IMR-90 (cell line): ENCODE data around the gene MARCHF3. TPM values are rescaled to one million over a fixed set of nuclear protein-coding genes. Genes with fewer than 3 reads are reported as not detected.

Experiments
- ATAC-seq: fragments of 200-7000 bp; cut with Tn5 transposase; 2 replicates; pipeline ENCODE4 v1.9.1; 2020; ENCODE audit warnings: low read depth, mild to moderate bottlenecking, moderate library complexity
- BruUV-seq: library from RNA; stranded (reverse); fragments of 400-500 nt; replicated peaks from 2 replicates; lab custom pipeline; 2021; lab: Mats Ljungman, UMichigan
- CTCF ChIA-PET: fragments of 300-600 bp; formaldehyde crosslinking; extraction: SDS; loops from one replicate; lab custom pipeline; 2021; ENCODE audit warnings: antibody characterized with exemption; lab: Yijun Ruan, JAX
- POLR2A ChIA-PET: fragments of 300-600 bp; sonication (Branson Sonifier 250); formaldehyde crosslinking; loops from one replicate; lab custom pipeline; 2022; ENCODE audit warnings: antibody characterized with exemption; ENCODE audit not compliant: unreplicated experiment; lab: Charles Lee
- DNase-seq: peaks from one replicate; pipeline ENCODE4 v3.0.0; 2013
- H2AFZ ChIP-seq: replicated peaks from 2 replicates; pipeline ENCODE3; 2013; ENCODE audit warnings: low read length, mild to moderate bottlenecking; ENCODE audit not compliant: poor library complexity
- H2AK5ac ChIP-seq: 2 replicates; pipeline ENCODE4 v1.6.1; 2013; ENCODE audit warnings: low read depth, low read length, inconsistent platforms
- H2AK9ac ChIP-seq: replicated peaks from 2 replicates; pipeline ENCODE3; 2013; ENCODE audit warnings: mild to moderate bottlenecking, low read depth, low read length, moderate library complexity; ENCODE audit not compliant: poor library complexity
- H2BK120ac ChIP-seq: 2 replicates; pipeline ENCODE4 v1.6.1; 2013; ENCODE audit warnings: low read depth, low read length, inconsistent platforms
- H2BK15ac ChIP-seq: 3 replicates; pipeline ENCODE4 v1.6.1; 2013; ENCODE audit warnings: low read depth, low read length, inconsistent platforms
- H2BK20ac ChIP-seq: 2 replicates; pipeline ENCODE4 v1.6.1; 2013; ENCODE audit warnings: low read depth, mild to moderate bottlenecking, inconsistent platforms, low read length, moderate library complexity
- H2BK5ac ChIP-seq: 2 replicates; pipeline ENCODE4 v1.6.1; 2013; ENCODE audit warnings: mild to moderate bottlenecking, low read depth, low read length, inconsistent platforms; ENCODE audit not compliant: poor library complexity, severe bottlenecking
- H3K14ac ChIP-seq: replicated peaks from 2 replicates; pipeline ENCODE4 v1.6.1; 2013; ENCODE audit warnings: low read depth, low read length, inconsistent platforms
- H3K18ac ChIP-seq: 2 replicates; pipeline ENCODE4 v1.6.1; 2013; ENCODE audit warnings: low read depth, low read length, control low read depth
- H3K23ac ChIP-seq: 2 replicates; pipeline ENCODE4 v1.6.1; 2013; ENCODE audit warnings: low read depth, low read length, inconsistent platforms
- H3K27ac ChIP-seq: 2 replicates; pipeline ENCODE4 v1.5.1; 2013; ENCODE audit warnings: mild to moderate bottlenecking, control low read depth, low read length; ENCODE audit not compliant: insufficient read depth
- H3K27me3 ChIP-seq: 2 replicates; pipeline ENCODE4 v1.6.1; 2013; ENCODE audit warnings: low read length; ENCODE audit not compliant: control insufficient read depth, insufficient read depth
- H3K36me3 ChIP-seq: 2 replicates; pipeline ENCODE4 v1.6.1; 2013; ENCODE audit warnings: low read length, mixed read lengths; ENCODE audit not compliant: control insufficient read depth, insufficient read depth
- H3K4ac ChIP-seq: 2 replicates; pipeline ENCODE4 v1.6.1; 2013; ENCODE audit warnings: low read depth, low read length, inconsistent platforms
- H3K4me1 ChIP-seq: 2 replicates; pipeline ENCODE4 v1.6.1; 2013; ENCODE audit warnings: low read length, mixed read lengths; ENCODE audit not compliant: control insufficient read depth, insufficient read depth
- H3K4me2 ChIP-seq: 2 replicates; pipeline ENCODE4 v1.6.1; 2013; ENCODE audit warnings: low read depth, mild to moderate bottlenecking, control low read depth, low read length, moderate library complexity
- H3K4me3 ChIP-seq: 2 replicates; pipeline ENCODE4 v1.5.1; 2013; ENCODE audit warnings: low read depth, mild to moderate bottlenecking, control low read depth, low read length, moderate library complexity; ENCODE audit not compliant: insufficient read depth
- H3K56ac ChIP-seq: 2 replicates; pipeline ENCODE4 v1.6.1; 2013; ENCODE audit warnings: low read length, inconsistent platforms; ENCODE audit not compliant: insufficient read depth; ENCODE audit errors: extremely low read depth
- H3K79me1 ChIP-seq, 2 experiments: 2 replicates each; pipeline ENCODE4 v1.6.1; 2013; ENCODE audit warnings: low read length in 2 of 2, inconsistent platforms in 1 of 2, low read depth in 1 of 2
- H3K9ac ChIP-seq: 2 replicates; pipeline ENCODE4 v1.6.1; 2013; ENCODE audit warnings: low read depth, low read length, control low read depth
- H3K9me1 ChIP-seq: 2 replicates; pipeline ENCODE4 v1.6.1; 2013; ENCODE audit warnings: low read length, inconsistent platforms; ENCODE audit not compliant: insufficient read depth
- H3K9me3 ChIP-seq: 2 replicates; pipeline ENCODE4 v1.6.1; 2013; ENCODE audit warnings: low read length; ENCODE audit not compliant: control insufficient read depth, insufficient read depth
- H4K20me1 ChIP-seq: 2 replicates; pipeline ENCODE4 v1.6.1; 2013; ENCODE audit warnings: low read length, inconsistent platforms; ENCODE audit not compliant: insufficient read depth
- H4K5ac ChIP-seq: 2 replicates; pipeline ENCODE4 v1.6.1; 2013; ENCODE audit warnings: mild to moderate bottlenecking, low read depth, low read length, control low read depth
- H4K8ac ChIP-seq, 2 experiments: 2 replicates each; pipeline ENCODE4 v1.6.1; 2013; ENCODE audit warnings: low read depth in 2 of 2, low read length in 2 of 2, control low read depth in 1 of 2, inconsistent platforms in 1 of 2
- H4K91ac ChIP-seq: 2 replicates; pipeline ENCODE4 v1.6.1; 2013; ENCODE audit warnings: low read depth, low read length, inconsistent platforms; ENCODE audit not compliant: insufficient read depth
- ELK1 ChIP-seq: fragments of 150-350 bp; IDR thresholded peaks from 2 replicates; pipeline ENCODE4 v1.6.1; 2016; ENCODE audit warnings: low read depth, mild to moderate bottlenecking, low read length, moderate library complexity, borderline replicate concordance
- MXI1 ChIP-seq: IDR thresholded peaks from 2 replicates; pipeline ENCODE4 v1.6.1; 2012; ENCODE audit warnings: low read depth, mild to moderate bottlenecking, low read length, moderate library complexity, borderline replicate concordance
- POLR2A ChIP-seq: IDR thresholded peaks from 2 replicates; pipeline ENCODE4 v1.6.1; 2012; ENCODE audit warnings: mild to moderate bottlenecking, low read depth, low read length
- RCOR1 ChIP-seq: IDR thresholded peaks from 2 replicates; pipeline ENCODE4 v1.6.1; 2012; ENCODE audit warnings: mild to moderate bottlenecking, low read length, improper control_type of control experiment; ENCODE audit not compliant: insufficient replicate concordance
- RFX5 ChIP-seq: IDR thresholded peaks from 2 replicates; pipeline ENCODE4 v1.8.0; 2012; ENCODE audit warnings: low read depth, mild to moderate bottlenecking, low read length, moderate library complexity
- WGBS, 2 experiments: methylation state at CpG; one replicate each; pipeline versions ENCODE4 v1.1.5 to v1.1.7; 2013; ENCODE audit warnings: missing lambda C conversion rate in 2 of 2; ENCODE audit not compliant: insufficient read length in 1 of 2; ENCODE audit errors: extremely low coverage in 2 of 2; 5-methylcytosine and 5-hydroxymethylcytosine counted together
- dilution Hi-C: fragments of 300-500 bp; cut with HindIII; formaldehyde crosslinking; loops from one replicate; pipeline ENCODE4 v1.14.3; 2018; ENCODE audit warnings: low sequenced_read_pairs; ENCODE audit not compliant: unreplicated experiment
- in situ Hi-C: fragments of 300-500 bp; cut with MboI; formaldehyde crosslinking; loops from 3 replicates; pipeline ENCODE4 v1.14.3; 2019; ENCODE audit warnings: low sequenced_read_pairs, inconsistent platforms, mixed read lengths
- intact Hi-C: fragments of 100-400 bp; cut with micrococcal nuclease; formaldehyde crosslinking; loops from 2 replicates; pipeline ENCODE4 v1.10.0; 2022
- polyA plus RNA-seq, 3 experiments: library from polyadenylated mRNA; depleted of rRNA; stranded (reverse); fragments of >200 nt; gene quantifications; 2 replicates each; pipeline ENCODE4 v1.2.3, GENCODE V29; 2012; ENCODE audit warnings: low replicate concordance in 1 of 3
- total RNA-seq: library from RNA; depleted of rRNA; stranded (reverse); fragments of >200 nt; gene quantifications from 2 replicates; pipeline ENCODE4 v1.2.3, GENCODE V29; 2012

MARCHF3 gene
- total and polyA plus RNA-seq, 2 of the 4 experiments (the other 2 are of a cell fraction), result 11.2 to 18.8 TPM

- Histone ChIP-seq H3K27ac (no peak overlapping the region), H3K4me1 (no peaks in the 10 kb centered on the region), H3K9ac (no peak overlapping the region), H2AK9ac (no peak overlapping the region), H4K20me1 (no peaks in the 10 kb centered on the region), H2BK20ac (no peak overlapping the region), H3K56ac (no peak overlapping the region), H3K36me3 (peaks cover 11% of the 10 kb centered on the region), H3K23ac (no peak overlapping the region), H2BK120ac (no peak overlapping the region), H3K14ac (no peak overlapping the region), H2AFZ (no peak overlapping the region), H3K9me1 (no peaks in the 10 kb centered on the region), H4K8ac (no peak overlapping the region), H4K91ac (no peak overlapping the region), H3K4ac (no peak overlapping the region), H3K79me1 (peaks cover 16 to 21% of the 10 kb centered on the region in 2 experiments; a peak in 3 of 4 replicates), H2BK5ac (no peak overlapping the region), H3K9me3 (no peaks in the 10 kb centered on the region), H2BK15ac (no peak overlapping the region), H3K4me3 (no peak overlapping the region), H4K5ac (no peak overlapping the region), H2AK5ac (no peak overlapping the region), H3K18ac (no peak overlapping the region), H3K27me3 (no peaks in the 10 kb centered on the region), H3K4me2 (no peak overlapping the region)
- ATAC-seq, result no peak
- no CpG with 5 or more reads among the region's 5 CpGs for WGBS, 2 experiments
- TF ChIP-seq RCOR1 (no peak), RFX5 (no peak), MXI1 (no peak), POLR2A (no peak), ELK1 (no peak)
- intact Hi-C loops, result no loop called here
- dilution Hi-C loops, result no loop called here
- in situ Hi-C loops, result no loop called here
- CTCF ChIA-PET, result no interaction called here
- no peak for DNase-seq
- POLR2A ChIA-PET, result no interaction called here
- no TSS peak for BruUV-seq
These were observed 201.3 kb downstream of the MARCHF3 start for GRCh38 chr5:126829098-126829497.
